Measurements from ENCODE around the gene ACOT7.

GRCh38 chr1:6260961-6261614 lies 132.5 kb downstream of the ACOT7 start, which contains the start of gene GPR153:
- TF ChIP-seq POLR2AphosphoS5 (IDR thresholded peaks at IDR 0.05; ENCODE audit: low read depth, low read length): no peak
- TF ChIP-seq POLR2A (IDR thresholded peaks at IDR 0.05; ENCODE audit: low read depth, low read length): no peak
- no peak for TF ChIP-seq POU2F2 (IDR thresholded peaks at IDR 0.05; ENCODE audit: low read depth, low read length)
- no peak for TF ChIP-seq TAF1 (IDR thresholded peaks at IDR 0.05; ENCODE audit: low read depth, low read length)
- no peak for TF ChIP-seq SPI1 (IDR thresholded peaks at IDR 0.05; ENCODE audit: low read depth, low read length)
- TF ChIP-seq PAX5 (IDR thresholded peaks at IDR 0.05; ENCODE audit: insufficient read depth, low read length, severe bottlenecking): no peak

All from GM12891 (cell line).